ENCODE results near the gene GPR55. TPM values are rescaled to one million over a fixed set of nuclear protein-coding genes. Genes with fewer than 3 reads are reported as not detected.

The GPR55 gene
- total and polyA plus RNA-seq, 2 of the 4 experiments (the other 2 are of a cell fraction), result 0.03 TPM; not detected in 1

DNA sequence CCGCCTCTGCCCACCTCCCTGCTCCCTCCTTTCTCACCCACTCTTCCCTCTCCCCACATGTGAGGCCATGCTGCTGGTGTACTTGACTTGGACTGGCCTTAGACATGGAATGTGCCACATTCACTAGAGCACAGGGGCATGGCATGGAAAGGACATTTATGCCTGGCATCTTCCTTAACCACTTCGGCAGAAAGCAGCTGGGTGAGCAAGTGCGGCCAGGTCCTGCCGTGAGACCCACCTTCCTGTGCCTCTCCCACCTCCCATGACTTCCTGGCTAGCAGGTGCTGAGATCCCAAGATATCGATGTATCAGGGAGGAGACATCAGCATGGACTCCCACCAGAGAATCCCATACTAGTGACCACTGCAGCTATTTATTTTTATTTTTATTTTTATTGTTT is 13.0 kb downstream of the GPR55 start:
- DNase-seq (no peak), ATAC-seq (ENCODE audit: low read depth) (no peak)
- ChIA-PET POLR2A (ENCODE audit: unreplicated experiment) (no interaction called here), CTCF (interaction anchor here (1.5 kb wide), 1 partner anchor 75 kb away, joined by 4 read pairs; no protein-coding TSS in a partner anchor)
- Histone ChIP-seq H4K8ac (ENCODE audit: low read depth in 2 of 2, low read length in 2 of 2) (no peak overlapping the region), H2AFZ (replicated peaks; ENCODE audit: low read length, poor library complexity) (peak overlapping the region; percentile 8), H3K14ac (replicated peaks; ENCODE audit: low read depth, low read length) (no peak overlapping the region), H4K20me1 (ENCODE audit: insufficient read depth, low read length) (no peaks in the 10 kb centered on the region), H3K4me1 (ENCODE audit: control insufficient read depth, insufficient read depth, low read length) (peaks cover 6% of the 10 kb centered on the region), H2BK120ac (ENCODE audit: low read depth, low read length) (no peak overlapping the region), H3K36me3 (ENCODE audit: control insufficient read depth, insufficient read depth, low read length) (no peaks in the 10 kb centered on the region), H2BK5ac (ENCODE audit: low read depth, low read length, poor library complexity, severe bottlenecking) (no peak overlapping the region), H3K9ac (ENCODE audit: low read depth, low read length) (no peak overlapping the region), H3K4ac (ENCODE audit: low read depth, low read length) (no peak overlapping the region), H2AK5ac (ENCODE audit: low read depth, low read length) (no peak overlapping the region), H3K23ac (ENCODE audit: low read depth, low read length) (no peak overlapping the region), H3K4me2 (ENCODE audit: low read depth, low read length) (no peak overlapping the region), H3K27ac (ENCODE audit: insufficient read depth, low read length) (no peak overlapping the region), H4K5ac (ENCODE audit: low read depth, low read length) (no peak overlapping the region), H3K4me3 (ENCODE audit: insufficient read depth, low read depth, low read length) (no peak overlapping the region), H3K56ac (ENCODE audit: extremely low read depth, insufficient read depth, low read length) (no peak overlapping the region), H3K9me1 (ENCODE audit: insufficient read depth, low read length) (peaks cover 14% of the 10 kb centered on the region), H3K27me3 (ENCODE audit: control insufficient read depth, insufficient read depth, low read length) (peaks cover 13% of the 10 kb centered on the region; the same call in 1 of the 2 replicates), H4K91ac (ENCODE audit: insufficient read depth, low read depth, low read length) (no peak overlapping the region), H3K9me3 (ENCODE audit: control insufficient read depth, insufficient read depth, low read length) (no peaks in the 10 kb centered on the region), H3K18ac (ENCODE audit: low read depth, low read length) (no peak overlapping the region), H2AK9ac (replicated peaks; ENCODE audit: low read depth, low read length, poor library complexity) (no peak overlapping the region), H3K79me1 (ENCODE audit: low read depth in 1 of 2, low read length in 2 of 2) (no peaks in the 10 kb centered on the region), H2BK20ac (ENCODE audit: low read depth, low read length) (no peak overlapping the region), H2BK15ac (ENCODE audit: low read depth, low read length) (no peak overlapping the region)
- 0% methylated on average over 1 of the region's 5 CpGs; no CpG with 5 or more reads in 1 of the 2 experiments for WGBS, 2 experiments (ENCODE audit: extremely low coverage in 2 of 2, insufficient read length in 1 of 2)
- in situ Hi-C loops (cut with MboI; ENCODE audit: low sequenced_read_pairs), result no loop called here
- no TSS peak for BruUV-seq (replicated peaks)
- TF ChIP-seq RFX5 (IDR thresholded peaks at IDR 0.05; ENCODE audit: low read depth, low read length) (no peak), RAD21 (IDR thresholded peaks at IDR 0.05; ENCODE audit: low read length) (no peak), FOS (IDR thresholded peaks at IDR 0.05; ENCODE audit: low read depth, low read length) (no peak), NFE2L2 (IDR thresholded peaks at IDR 0.05; ENCODE audit: low read depth, low read length) (no peak)
- TF ChIP-seq, protein P1, sequence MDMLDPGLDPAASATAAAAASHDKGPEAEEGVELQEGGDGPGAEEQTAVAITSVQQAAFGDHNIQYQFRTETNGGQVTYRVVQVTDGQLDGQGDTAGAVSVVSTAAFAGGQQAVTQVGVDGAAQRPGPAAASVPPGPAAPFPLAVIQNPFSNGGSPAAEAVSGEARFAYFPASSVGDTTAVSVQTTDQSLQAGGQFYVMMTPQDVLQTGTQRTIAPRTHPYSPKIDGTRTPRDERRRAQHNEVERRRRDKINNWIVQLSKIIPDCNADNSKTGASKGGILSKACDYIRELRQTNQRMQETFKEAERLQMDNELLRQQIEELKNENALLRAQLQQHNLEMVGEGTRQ (IDR thresholded peaks at IDR 0.05; ENCODE audit: low read depth, low read length), result no peak
- dilution Hi-C loops (cut with HindIII; ENCODE audit: low sequenced_read_pairs, unreplicated experiment), result no loop called here
- intact Hi-C loops (cut with micrococcal nuclease), result no loop called here

All from IMR-90 (cell line).